IMR-90 (cell line): ENCODE results near the gene SFTPD. TPM values are rescaled to one million over a fixed set of nuclear protein-coding genes. Genes with fewer than 3 reads are reported as not detected.

ENCODE experiments used
- ATAC-seq: fragments of 200-7000 bp; cut with Tn5 transposase; 2 replicates; pipeline ENCODE4 v1.9.1; 2020; ENCODE audit warnings: low read depth, mild to moderate bottlenecking, moderate library complexity
- BruUV-seq: library from RNA; stranded (reverse); fragments of 400-500 nt; replicated peaks from 2 replicates; lab custom pipeline; 2021; lab: Mats Ljungman, UMichigan
- CTCF ChIA-PET: fragments of 300-600 bp; formaldehyde crosslinking; extraction: SDS; loops from one replicate; lab custom pipeline; 2021; ENCODE audit warnings: antibody characterized with exemption; lab: Yijun Ruan, JAX
- POLR2A ChIA-PET: fragments of 300-600 bp; sonication (Branson Sonifier 250); formaldehyde crosslinking; loops from one replicate; lab custom pipeline; 2022; ENCODE audit warnings: antibody characterized with exemption; ENCODE audit not compliant: unreplicated experiment; lab: Charles Lee
- DNase-seq: peaks from one replicate; pipeline ENCODE4 v3.0.0; 2013
- H2AFZ ChIP-seq: replicated peaks from 2 replicates; pipeline ENCODE3; 2013; ENCODE audit warnings: low read length, mild to moderate bottlenecking; ENCODE audit not compliant: poor library complexity
- H2AK5ac ChIP-seq: 2 replicates; pipeline ENCODE4 v1.6.1; 2013; ENCODE audit warnings: low read depth, low read length, inconsistent platforms
- H2AK9ac ChIP-seq: replicated peaks from 2 replicates; pipeline ENCODE3; 2013; ENCODE audit warnings: mild to moderate bottlenecking, low read depth, low read length, moderate library complexity; ENCODE audit not compliant: poor library complexity
- H2BK120ac ChIP-seq: 2 replicates; pipeline ENCODE4 v1.6.1; 2013; ENCODE audit warnings: low read depth, low read length, inconsistent platforms
- H2BK15ac ChIP-seq: 3 replicates; pipeline ENCODE4 v1.6.1; 2013; ENCODE audit warnings: low read depth, low read length, inconsistent platforms
- H2BK20ac ChIP-seq: 2 replicates; pipeline ENCODE4 v1.6.1; 2013; ENCODE audit warnings: low read depth, mild to moderate bottlenecking, inconsistent platforms, low read length, moderate library complexity
- H2BK5ac ChIP-seq: 2 replicates; pipeline ENCODE4 v1.6.1; 2013; ENCODE audit warnings: mild to moderate bottlenecking, low read depth, low read length, inconsistent platforms; ENCODE audit not compliant: poor library complexity, severe bottlenecking
- H3K14ac ChIP-seq: replicated peaks from 2 replicates; pipeline ENCODE4 v1.6.1; 2013; ENCODE audit warnings: low read depth, low read length, inconsistent platforms
- H3K18ac ChIP-seq: 2 replicates; pipeline ENCODE4 v1.6.1; 2013; ENCODE audit warnings: low read depth, low read length, control low read depth
- H3K23ac ChIP-seq: 2 replicates; pipeline ENCODE4 v1.6.1; 2013; ENCODE audit warnings: low read depth, low read length, inconsistent platforms
- H3K27ac ChIP-seq: 2 replicates; pipeline ENCODE4 v1.5.1; 2013; ENCODE audit warnings: mild to moderate bottlenecking, control low read depth, low read length; ENCODE audit not compliant: insufficient read depth
- H3K27me3 ChIP-seq: 2 replicates; pipeline ENCODE4 v1.6.1; 2013; ENCODE audit warnings: low read length; ENCODE audit not compliant: control insufficient read depth, insufficient read depth
- H3K36me3 ChIP-seq: 2 replicates; pipeline ENCODE4 v1.6.1; 2013; ENCODE audit warnings: low read length, mixed read lengths; ENCODE audit not compliant: control insufficient read depth, insufficient read depth
- H3K4ac ChIP-seq: 2 replicates; pipeline ENCODE4 v1.6.1; 2013; ENCODE audit warnings: low read depth, low read length, inconsistent platforms
- H3K4me1 ChIP-seq: 2 replicates; pipeline ENCODE4 v1.6.1; 2013; ENCODE audit warnings: low read length, mixed read lengths; ENCODE audit not compliant: control insufficient read depth, insufficient read depth
- H3K4me2 ChIP-seq: 2 replicates; pipeline ENCODE4 v1.6.1; 2013; ENCODE audit warnings: low read depth, mild to moderate bottlenecking, control low read depth, low read length, moderate library complexity
- H3K4me3 ChIP-seq: 2 replicates; pipeline ENCODE4 v1.5.1; 2013; ENCODE audit warnings: low read depth, mild to moderate bottlenecking, control low read depth, low read length, moderate library complexity; ENCODE audit not compliant: insufficient read depth
- H3K56ac ChIP-seq: 2 replicates; pipeline ENCODE4 v1.6.1; 2013; ENCODE audit warnings: low read length, inconsistent platforms; ENCODE audit not compliant: insufficient read depth; ENCODE audit errors: extremely low read depth
- H3K79me1 ChIP-seq, 2 experiments: 2 replicates each; pipeline ENCODE4 v1.6.1; 2013; ENCODE audit warnings: low read length in 2 of 2, inconsistent platforms in 1 of 2, low read depth in 1 of 2
- H3K9ac ChIP-seq: 2 replicates; pipeline ENCODE4 v1.6.1; 2013; ENCODE audit warnings: low read depth, low read length, control low read depth
- H3K9me1 ChIP-seq: 2 replicates; pipeline ENCODE4 v1.6.1; 2013; ENCODE audit warnings: low read length, inconsistent platforms; ENCODE audit not compliant: insufficient read depth
- H3K9me3 ChIP-seq: 2 replicates; pipeline ENCODE4 v1.6.1; 2013; ENCODE audit warnings: low read length; ENCODE audit not compliant: control insufficient read depth, insufficient read depth
- H4K20me1 ChIP-seq: 2 replicates; pipeline ENCODE4 v1.6.1; 2013; ENCODE audit warnings: low read length, inconsistent platforms; ENCODE audit not compliant: insufficient read depth
- H4K5ac ChIP-seq: 2 replicates; pipeline ENCODE4 v1.6.1; 2013; ENCODE audit warnings: mild to moderate bottlenecking, low read depth, low read length, control low read depth
- H4K8ac ChIP-seq, 2 experiments: 2 replicates each; pipeline ENCODE4 v1.6.1; 2013; ENCODE audit warnings: low read depth in 2 of 2, low read length in 2 of 2, control low read depth in 1 of 2, inconsistent platforms in 1 of 2
- H4K91ac ChIP-seq: 2 replicates; pipeline ENCODE4 v1.6.1; 2013; ENCODE audit warnings: low read depth, low read length, inconsistent platforms; ENCODE audit not compliant: insufficient read depth
- BHLHE40 ChIP-seq: fragments of 150-350 bp; IDR thresholded peaks from 2 replicates; pipeline ENCODE4 v1.6.1; 2016; ENCODE audit warnings: mild to moderate bottlenecking, low read depth, low read length
- CEBPB ChIP-seq: IDR thresholded peaks from 2 replicates; pipeline ENCODE4 v1.6.1; 2012; ENCODE audit warnings: low read depth, low read length, improper control_type of control experiment
- CHD1 ChIP-seq: IDR thresholded peaks from 2 replicates; pipeline ENCODE4 v1.6.1; 2012; ENCODE audit warnings: low read depth, low read length, improper control_type of control experiment
- FOS ChIP-seq: fragments of 150-350 bp; IDR thresholded peaks from 2 replicates; pipeline ENCODE4 v1.6.1; 2016; ENCODE audit warnings: low read depth, low read length
- MAFK ChIP-seq: IDR thresholded peaks from 2 replicates; pipeline ENCODE4 v1.6.1; 2012; ENCODE audit warnings: low read depth, low read length, improper control_type of control experiment
- MAZ ChIP-seq: IDR thresholded peaks from 2 replicates; pipeline ENCODE4 v1.6.1; 2012; ENCODE audit warnings: low read depth, mild to moderate bottlenecking, low read length, improper control_type of control experiment, moderate library complexity, borderline replicate concordance
- MXI1 ChIP-seq: IDR thresholded peaks from 2 replicates; pipeline ENCODE4 v1.6.1; 2012; ENCODE audit warnings: low read depth, mild to moderate bottlenecking, low read length, moderate library complexity, borderline replicate concordance
- NFE2L2 ChIP-seq: fragments of 150-350 bp; IDR thresholded peaks from 2 replicates; pipeline ENCODE4 v1.6.1; 2016; ENCODE audit warnings: low read depth, mild to moderate bottlenecking, low read length
- POLR2A ChIP-seq: IDR thresholded peaks from 2 replicates; pipeline ENCODE4 v1.6.1; 2012; ENCODE audit warnings: mild to moderate bottlenecking, low read depth, low read length
- RAD21 ChIP-seq: IDR thresholded peaks from 2 replicates; pipeline ENCODE4 v1.6.1; 2012; ENCODE audit warnings: low read length, improper control_type of control experiment
- RCOR1 ChIP-seq: IDR thresholded peaks from 2 replicates; pipeline ENCODE4 v1.6.1; 2012; ENCODE audit warnings: mild to moderate bottlenecking, low read length, improper control_type of control experiment; ENCODE audit not compliant: insufficient replicate concordance
- RFX5 ChIP-seq: IDR thresholded peaks from 2 replicates; pipeline ENCODE4 v1.8.0; 2012; ENCODE audit warnings: low read depth, mild to moderate bottlenecking, low read length, moderate library complexity
- SMC3 ChIP-seq: fragments of 150-350 bp; IDR thresholded peaks from 2 replicates; pipeline ENCODE4 v1.6.1; 2016; ENCODE audit warnings: low read depth, mild to moderate bottlenecking, antibody characterized with exemption, low read length, moderate library complexity
- WGBS, 2 experiments: methylation state at CpG; one replicate each; pipeline versions ENCODE4 v1.1.5 to v1.1.7; 2013; ENCODE audit warnings: missing lambda C conversion rate in 2 of 2; ENCODE audit not compliant: insufficient read length in 1 of 2; ENCODE audit errors: extremely low coverage in 2 of 2; 5-methylcytosine and 5-hydroxymethylcytosine counted together
- dilution Hi-C: fragments of 300-500 bp; cut with HindIII; formaldehyde crosslinking; loops from one replicate; pipeline ENCODE4 v1.14.3; 2018; ENCODE audit warnings: low sequenced_read_pairs; ENCODE audit not compliant: unreplicated experiment
- in situ Hi-C: fragments of 300-500 bp; cut with MboI; formaldehyde crosslinking; loops from 3 replicates; pipeline ENCODE4 v1.14.3; 2019; ENCODE audit warnings: low sequenced_read_pairs, inconsistent platforms, mixed read lengths
- intact Hi-C: fragments of 100-400 bp; cut with micrococcal nuclease; formaldehyde crosslinking; loops from 2 replicates; pipeline ENCODE4 v1.10.0; 2022
- polyA plus RNA-seq, 3 experiments: library from polyadenylated mRNA; depleted of rRNA; stranded (reverse); fragments of >200 nt; gene quantifications; 2 replicates each; pipeline ENCODE4 v1.2.3, GENCODE V29; 2012; ENCODE audit warnings: low replicate concordance in 1 of 3
- total RNA-seq: library from RNA; depleted of rRNA; stranded (reverse); fragments of >200 nt; gene quantifications from 2 replicates; pipeline ENCODE4 v1.2.3, GENCODE V29; 2012
- TF ChIP-seq, protein P1 (sequence below): fragments of 150-350 bp; IDR thresholded peaks from 2 replicates; pipeline ENCODE4 v1.6.1; 2017; ENCODE audit warnings: mild to moderate bottlenecking, antibody characterized with exemption, low read length, low read depth
- TF ChIP-seq, protein P2 (sequence below): conservative IDR thresholded peaks from 2 replicates; pipeline ENCODE4 v1.5.1; 2012; ENCODE audit warnings: mild to moderate bottlenecking, low read depth, low read length, improper control_type of control experiment
- TF ChIP-seq, protein P3 (sequence below): fragments of 150-350 bp; IDR thresholded peaks from 2 replicates; pipeline ENCODE4 v1.6.1; 2016; ENCODE audit warnings: low read depth, mild to moderate bottlenecking, low read length, moderate library complexity, borderline replicate concordance

SFTPD gene
- total and polyA plus RNA-seq, 2 of the 4 experiments (the other 2 are of a cell fraction): not detected

DNA sequence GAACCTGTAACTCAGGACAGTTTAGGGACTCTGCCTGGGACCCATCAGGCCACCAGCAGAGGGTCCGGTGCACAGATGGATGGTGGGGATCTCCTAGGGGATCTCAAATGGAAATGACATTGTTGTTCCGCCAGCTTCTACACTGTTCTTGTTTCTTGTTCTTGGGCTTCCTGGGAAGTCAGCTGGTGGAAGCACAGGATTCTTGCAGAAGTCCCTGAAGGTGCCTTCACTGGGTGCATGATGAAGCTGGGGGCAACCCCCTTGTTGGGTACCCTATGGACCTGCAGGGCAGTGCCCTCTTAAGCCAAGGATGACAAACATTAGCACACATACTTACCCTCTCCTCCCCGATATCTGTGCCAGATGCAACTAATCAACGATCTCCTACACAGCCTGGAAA is 18.6 kb downstream of the SFTPD start:
- Histone ChIP-seq H2AK9ac (no peak overlapping the region), H3K9ac (no peak overlapping the region), H2AK5ac (no peak overlapping the region), H3K23ac (no peak overlapping the region), H4K8ac (no peak overlapping the region), H3K56ac (no peak overlapping the region), H4K5ac (no peak overlapping the region), H4K20me1 (no peaks in the 10 kb centered on the region), H2BK15ac (no peak overlapping the region), H3K4me3 (no peak overlapping the region), H4K91ac (no peak overlapping the region), H3K14ac (no peak overlapping the region), H2BK120ac (no peak overlapping the region), H2AFZ (no peak overlapping the region), H3K9me1 (no peaks in the 10 kb centered on the region), H3K4me1 (no peaks in the 10 kb centered on the region), H3K9me3 (no peaks in the 10 kb centered on the region), H2BK20ac (no peak overlapping the region), H3K36me3 (no peaks in the 10 kb centered on the region), H3K27ac (no peak overlapping the region), H3K79me1 (no peaks in the 10 kb centered on the region), H2BK5ac (no peak overlapping the region), H3K4me2 (no peak overlapping the region), H3K27me3 (peaks cover 20% of the 10 kb centered on the region), H3K18ac (no peak overlapping the region), H3K4ac (no peak overlapping the region)
- ATAC-seq (no peak), DNase-seq (no peak)
- dilution Hi-C loops (no loop called here), intact Hi-C loops (no loop called here), in situ Hi-C loops (loop anchor here (5.0 to 10.0 kb wide), 2 partner anchors 335 to 368 kb away; partner anchors contain the start of gene SFTPA2)
- TF ChIP-seq NFE2L2 (no peak), SMC3 (no peak), RFX5 (no peak), CEBPB (no peak), BHLHE40 (no peak), FOS (no peak), CHD1 (no peak), MAZ (no peak), POLR2A (no peak), MXI1 (no peak), RCOR1 (no peak), MAFK (no peak), RAD21 (no peak)
- TF ChIP-seq, protein P1, sequence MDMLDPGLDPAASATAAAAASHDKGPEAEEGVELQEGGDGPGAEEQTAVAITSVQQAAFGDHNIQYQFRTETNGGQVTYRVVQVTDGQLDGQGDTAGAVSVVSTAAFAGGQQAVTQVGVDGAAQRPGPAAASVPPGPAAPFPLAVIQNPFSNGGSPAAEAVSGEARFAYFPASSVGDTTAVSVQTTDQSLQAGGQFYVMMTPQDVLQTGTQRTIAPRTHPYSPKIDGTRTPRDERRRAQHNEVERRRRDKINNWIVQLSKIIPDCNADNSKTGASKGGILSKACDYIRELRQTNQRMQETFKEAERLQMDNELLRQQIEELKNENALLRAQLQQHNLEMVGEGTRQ: no peak
- TF ChIP-seq, protein P2, sequence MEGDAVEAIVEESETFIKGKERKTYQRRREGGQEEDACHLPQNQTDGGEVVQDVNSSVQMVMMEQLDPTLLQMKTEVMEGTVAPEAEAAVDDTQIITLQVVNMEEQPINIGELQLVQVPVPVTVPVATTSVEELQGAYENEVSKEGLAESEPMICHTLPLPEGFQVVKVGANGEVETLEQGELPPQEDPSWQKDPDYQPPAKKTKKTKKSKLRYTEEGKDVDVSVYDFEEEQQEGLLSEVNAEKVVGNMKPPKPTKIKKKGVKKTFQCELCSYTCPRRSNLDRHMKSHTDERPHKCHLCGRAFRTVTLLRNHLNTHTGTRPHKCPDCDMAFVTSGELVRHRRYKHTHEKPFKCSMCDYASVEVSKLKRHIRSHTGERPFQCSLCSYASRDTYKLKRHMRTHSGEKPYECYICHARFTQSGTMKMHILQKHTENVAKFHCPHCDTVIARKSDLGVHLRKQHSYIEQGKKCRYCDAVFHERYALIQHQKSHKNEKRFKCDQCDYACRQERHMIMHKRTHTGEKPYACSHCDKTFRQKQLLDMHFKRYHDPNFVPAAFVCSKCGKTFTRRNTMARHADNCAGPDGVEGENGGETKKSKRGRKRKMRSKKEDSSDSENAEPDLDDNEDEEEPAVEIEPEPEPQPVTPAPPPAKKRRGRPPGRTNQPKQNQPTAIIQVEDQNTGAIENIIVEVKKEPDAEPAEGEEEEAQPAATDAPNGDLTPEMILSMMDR: no peak
- TF ChIP-seq, protein P3, sequence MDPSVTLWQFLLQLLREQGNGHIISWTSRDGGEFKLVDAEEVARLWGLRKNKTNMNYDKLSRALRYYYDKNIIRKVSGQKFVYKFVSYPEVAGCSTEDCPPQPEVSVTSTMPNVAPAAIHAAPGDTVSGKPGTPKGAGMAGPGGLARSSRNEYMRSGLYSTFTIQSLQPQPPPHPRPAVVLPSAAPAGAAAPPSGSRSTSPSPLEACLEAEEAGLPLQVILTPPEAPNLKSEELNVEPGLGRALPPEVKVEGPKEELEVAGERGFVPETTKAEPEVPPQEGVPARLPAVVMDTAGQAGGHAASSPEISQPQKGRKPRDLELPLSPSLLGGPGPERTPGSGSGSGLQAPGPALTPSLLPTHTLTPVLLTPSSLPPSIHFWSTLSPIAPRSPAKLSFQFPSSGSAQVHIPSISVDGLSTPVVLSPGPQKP: no peak
- 100% methylated on average over 1 of the region's 4 CpGs; no CpG with 5 or more reads in 1 of the 2 experiments for WGBS, 2 experiments
- ChIA-PET CTCF (interaction anchor here (0.6 kb wide), 1 partner anchor 89 kb away, joined by 5 read pairs; no protein-coding TSS in a partner anchor), POLR2A (no interaction called here)
- BruUV-seq: no TSS peak
